Stimulated activated CD4-positive, alpha-beta T cell treated with anti-CD3 and anti-CD28 coated beads, TNF-alpha, amount 100 ng/mL, for 24 hours (primary cell): Measurements from ENCODE around the gene ANO2.

Experiments used
- DNase-seq, 3 experiments: peaks; one replicate each; pipeline ENCODE4 v3.0.0-alpha.2; 2020; ENCODE audit warnings: low read depth in 3 of 3

Gene ANO2

DNA sequence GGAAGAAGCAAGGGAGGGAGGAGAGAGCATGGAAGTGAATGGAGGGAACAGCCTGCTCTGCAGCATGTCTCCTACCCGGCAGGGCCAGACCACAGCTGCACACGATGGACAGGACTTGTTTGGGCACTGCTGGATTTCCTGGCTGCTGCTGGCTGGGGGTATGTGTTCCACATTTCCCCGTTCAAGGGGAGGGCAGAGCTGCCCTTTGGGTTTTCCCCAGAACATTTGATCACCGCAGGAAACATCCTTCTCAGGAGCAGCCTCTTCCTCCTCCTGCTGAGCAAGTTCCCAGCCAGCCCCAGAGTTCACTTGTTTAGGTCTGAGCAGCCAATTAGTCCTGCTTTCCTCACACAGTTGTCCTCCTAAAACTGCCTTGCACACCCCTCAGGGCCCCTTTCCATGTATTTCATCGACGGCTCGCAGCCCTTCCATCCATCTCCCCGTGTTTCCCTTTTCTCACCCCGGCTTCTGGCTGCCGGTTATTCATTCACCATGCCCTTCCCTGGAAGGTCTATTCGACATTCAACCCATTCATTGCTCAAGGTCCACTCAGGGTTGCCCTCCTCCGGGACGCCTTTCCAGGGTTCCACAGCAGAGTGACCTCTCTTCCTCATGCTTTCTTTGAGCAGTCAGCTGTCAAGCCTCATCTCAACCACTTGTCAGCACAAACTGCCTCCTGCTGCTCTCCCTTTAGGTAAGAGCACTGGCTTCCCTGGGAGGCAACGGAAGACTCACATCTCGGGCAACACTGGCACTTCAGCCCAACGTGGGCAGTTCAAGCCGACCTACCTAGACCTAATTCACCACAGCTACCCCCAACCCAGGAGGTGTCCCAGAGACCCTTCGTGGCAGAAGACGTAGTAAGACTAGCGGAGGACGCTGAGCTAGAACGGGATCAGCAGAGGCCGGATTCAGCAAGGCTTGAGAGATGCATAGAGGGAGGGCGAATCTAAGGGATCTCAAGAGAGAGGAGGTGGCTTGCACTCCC is 20.1 kb upstream of the ANO2 start:
- DNase-seq: no peak

DNA sequence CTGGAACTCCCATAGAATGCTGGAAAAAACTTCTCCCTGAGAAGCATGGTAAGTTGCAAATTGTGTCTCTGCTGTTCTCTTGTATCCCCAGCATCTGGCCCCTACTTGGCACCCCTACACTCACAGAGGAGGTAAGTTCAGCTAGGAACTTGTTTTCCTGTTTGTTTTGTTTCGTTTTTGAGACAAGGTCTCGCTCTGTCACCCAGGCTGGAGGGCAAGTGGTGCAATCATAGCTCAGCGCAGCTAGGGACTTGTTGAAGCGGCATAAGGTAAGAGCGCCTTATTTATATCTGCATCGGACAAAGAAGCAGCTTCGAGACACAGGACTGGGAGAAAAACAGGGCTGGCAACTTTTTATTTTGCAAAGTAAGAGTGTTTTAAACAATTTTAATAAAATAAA is 18.5 kb upstream of the ANO2 start:
- DNase-seq: no peak

DNA sequence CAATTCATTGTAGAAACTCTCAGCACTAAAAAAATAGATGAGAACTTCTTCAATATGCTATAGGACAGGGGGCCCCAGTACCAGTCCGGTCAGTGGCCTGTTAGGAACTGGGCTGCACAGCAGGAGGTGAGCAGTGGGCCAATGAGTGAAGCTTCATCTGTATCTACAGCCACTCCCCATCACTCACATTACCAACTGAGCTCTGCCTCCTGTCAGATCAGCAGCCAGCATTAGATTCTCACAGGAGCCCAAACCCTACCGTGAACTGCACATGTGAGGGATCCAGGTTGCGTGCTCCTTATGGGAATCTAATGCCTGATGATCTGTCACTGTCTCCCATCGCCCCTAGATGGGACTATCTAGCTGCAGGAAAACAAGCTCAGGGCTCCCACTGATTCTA is 15.7 kb upstream of the ANO2 start:
- DNase-seq: no peak

DNA sequence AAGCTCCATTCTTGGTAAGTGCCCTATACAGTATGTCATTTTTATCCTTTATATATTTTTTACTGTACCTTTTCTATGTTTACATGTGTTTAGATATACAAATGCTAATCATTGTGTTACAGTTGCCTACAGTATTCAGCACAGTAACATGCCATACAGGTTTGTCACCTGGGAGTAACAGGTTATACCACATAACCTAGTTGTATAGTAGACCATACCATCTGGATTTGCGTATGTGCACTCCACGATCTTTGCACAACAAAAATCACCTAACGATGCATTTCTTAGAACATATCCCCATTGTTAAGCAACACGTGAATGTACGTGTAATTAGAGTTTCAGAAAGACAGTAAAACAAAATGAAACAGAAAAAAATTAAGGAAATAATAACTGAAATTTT is 11.9 kb upstream of the ANO2 start:
- DNase-seq: no peak

DNA sequence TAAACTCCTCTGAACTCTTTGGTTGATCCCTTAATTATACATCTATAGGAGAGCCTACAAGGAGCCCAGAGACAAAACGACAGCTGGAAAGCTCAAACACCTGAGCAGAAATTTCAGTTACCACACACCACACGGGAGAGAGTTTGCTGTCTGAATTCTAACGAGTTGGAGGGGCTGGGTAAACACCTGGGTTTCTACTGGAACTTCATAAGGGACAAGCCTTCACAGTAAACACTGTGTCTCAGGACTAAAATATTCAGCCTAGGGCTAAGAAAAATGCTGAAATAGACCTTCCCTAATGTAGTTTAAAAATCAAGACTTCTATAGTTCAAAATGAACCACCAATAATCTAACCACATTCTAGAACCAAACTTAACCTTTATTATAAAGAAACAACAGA is 9.6 kb upstream of the ANO2 start:
- DNase-seq: no peak

DNA sequence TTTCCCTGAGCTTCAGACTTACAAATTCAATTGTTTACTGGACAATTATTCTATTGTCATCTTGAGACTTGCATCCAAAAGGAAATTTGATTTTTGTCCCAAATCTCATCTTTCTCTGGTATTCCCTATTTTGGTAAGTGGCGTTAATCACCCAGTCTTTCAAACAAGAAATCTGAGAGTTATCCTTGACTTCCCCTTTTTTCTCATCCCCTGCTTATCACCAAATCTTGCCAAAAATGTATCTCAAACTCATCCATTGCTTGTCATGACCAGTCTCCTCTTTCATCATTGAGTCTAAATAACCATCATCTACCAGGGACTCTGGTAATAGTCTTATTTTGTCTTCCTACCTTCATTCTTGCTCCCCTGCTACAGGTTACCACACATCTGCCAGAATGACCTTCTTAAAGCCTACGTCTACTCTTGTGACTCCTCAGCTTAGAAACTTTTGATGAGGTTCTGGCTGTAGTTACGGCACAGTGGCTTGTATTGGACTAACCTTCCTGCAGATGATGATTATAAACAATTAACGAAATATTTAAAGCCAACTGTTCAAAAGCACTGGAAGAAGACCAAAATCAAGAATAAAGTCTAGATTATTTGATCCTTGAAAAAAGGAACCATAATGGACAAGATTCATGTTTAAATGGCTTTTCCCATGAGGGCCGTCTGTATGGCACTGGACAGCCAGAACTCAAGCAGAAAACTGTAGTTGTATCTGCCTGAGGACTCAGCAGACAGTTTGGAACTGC is 9.0 kb upstream of the ANO2 start:
- no peak for DNase-seq

DNA sequence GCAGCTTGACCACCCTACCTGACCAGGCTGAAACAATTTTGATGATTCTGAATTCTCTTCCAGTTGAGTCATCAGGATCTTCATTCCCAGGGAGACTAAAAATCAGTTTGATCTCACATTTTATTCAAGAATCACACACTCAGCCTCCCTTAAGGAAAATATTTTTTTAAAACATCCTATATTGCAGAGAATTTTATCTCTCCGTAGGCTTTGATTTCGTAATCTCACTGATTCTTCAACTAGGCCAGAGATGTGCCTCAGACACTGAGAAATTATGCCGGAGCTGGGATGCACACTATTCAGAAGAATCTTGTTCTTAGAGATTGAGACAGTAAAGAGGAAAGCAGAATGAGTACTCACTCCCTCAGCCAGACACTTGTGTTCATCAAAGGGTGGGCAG is 7.0 kb upstream of the ANO2 start:
- DNase-seq: no peak

DNA sequence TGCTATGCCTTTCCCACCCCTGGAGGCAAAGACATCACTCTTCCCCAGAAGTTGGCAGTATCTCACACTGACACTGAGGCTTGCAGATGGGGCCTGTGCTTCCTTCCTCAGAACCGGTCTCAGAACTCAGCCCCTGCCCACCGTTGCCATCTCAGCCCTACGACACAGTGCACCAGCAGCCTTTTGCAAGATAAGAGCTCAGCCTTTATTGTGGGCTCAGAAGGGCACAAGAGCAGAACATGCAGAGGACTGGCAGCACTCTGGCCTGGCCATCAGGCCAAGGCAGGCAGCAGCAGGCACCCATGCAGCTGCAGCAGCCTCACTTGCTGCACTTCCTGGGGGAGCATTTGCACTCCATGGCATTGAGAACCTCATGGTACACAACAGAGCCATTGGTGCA is 3.6 kb upstream of the ANO2 start:
- DNase-seq: no peak

DNA sequence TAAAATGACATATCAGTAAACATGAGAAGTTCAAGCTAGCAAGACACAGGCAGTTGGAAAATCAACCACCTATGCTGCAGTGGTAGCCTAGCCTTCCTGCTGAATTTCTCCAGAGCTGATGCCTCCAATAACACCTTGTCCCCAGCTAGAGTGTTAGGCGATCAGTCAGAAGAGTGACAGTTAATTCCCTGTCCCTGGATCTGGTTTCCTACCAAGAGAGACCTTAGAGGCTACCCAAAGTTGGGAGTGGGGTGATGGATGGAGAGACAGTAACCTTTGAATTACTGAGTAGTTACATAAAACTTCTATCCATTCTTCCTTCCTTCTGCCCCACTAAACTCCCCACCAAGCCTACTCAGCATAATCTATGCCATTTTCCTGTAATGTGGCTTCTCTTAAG is 1.9 kb upstream of the ANO2 start:
- DNase-seq: no peak

DNA sequence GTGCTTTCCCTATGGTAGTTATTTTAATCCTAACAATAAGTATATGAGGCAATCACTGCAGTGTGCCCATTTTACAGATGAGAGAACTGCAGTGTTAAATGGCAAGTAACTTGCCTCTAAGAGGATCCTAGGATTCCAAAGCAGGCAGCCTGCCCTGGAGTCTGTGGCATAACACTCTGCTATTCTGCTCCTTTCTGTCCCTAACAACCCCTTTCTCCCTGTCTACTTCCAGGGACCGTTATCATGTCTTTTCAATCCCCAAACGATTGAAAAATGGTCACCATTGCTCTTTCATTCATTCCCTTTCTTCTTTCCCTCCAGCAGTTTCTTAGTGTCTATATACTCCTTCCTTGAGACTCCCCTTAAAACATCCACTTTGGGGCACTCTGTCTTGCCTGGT is 1.3 kb upstream of the ANO2 start:
- no peak for DNase-seq

DNA sequence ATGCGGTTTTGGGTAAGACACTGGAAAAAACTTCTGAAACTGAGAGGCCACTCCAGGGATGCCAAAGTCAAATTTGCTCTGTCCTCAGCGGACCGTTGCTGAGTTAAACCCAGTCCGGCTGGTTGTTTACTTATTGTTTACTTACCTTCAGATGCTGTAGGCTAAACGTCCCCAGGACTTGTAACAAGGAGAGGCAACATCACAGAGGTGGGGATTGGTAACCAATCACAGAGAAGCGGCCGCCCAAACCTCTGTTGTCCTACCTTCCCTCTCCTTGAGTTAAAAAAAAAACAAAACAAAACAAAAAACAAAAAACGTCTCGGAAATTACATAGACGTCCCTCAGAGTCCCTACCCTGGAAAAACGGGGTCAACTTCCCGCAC is 380 bp downstream of the ANO2 start:
- DNase-seq: no peak

DNA sequence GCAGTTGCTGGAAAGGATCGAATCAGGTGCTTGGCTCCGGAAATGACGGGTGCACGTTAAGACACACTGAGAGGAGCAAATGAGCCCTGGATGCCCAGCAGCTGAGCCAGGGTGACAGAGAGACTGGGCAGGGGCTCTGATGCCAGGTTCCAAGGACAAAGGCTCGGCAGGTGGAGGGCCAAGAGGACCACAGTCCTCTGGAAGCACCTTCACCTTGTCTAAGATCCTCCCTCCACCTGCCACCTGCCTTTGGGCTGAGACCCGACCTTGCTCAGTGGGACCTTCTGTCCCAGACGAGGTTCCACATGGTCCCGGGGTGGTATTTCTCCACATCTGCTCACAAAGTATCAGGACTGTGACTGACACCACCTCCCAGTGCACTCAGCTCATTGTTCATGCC is 1.0 kb downstream of the ANO2 start:
- no peak for DNase-seq

DNA sequence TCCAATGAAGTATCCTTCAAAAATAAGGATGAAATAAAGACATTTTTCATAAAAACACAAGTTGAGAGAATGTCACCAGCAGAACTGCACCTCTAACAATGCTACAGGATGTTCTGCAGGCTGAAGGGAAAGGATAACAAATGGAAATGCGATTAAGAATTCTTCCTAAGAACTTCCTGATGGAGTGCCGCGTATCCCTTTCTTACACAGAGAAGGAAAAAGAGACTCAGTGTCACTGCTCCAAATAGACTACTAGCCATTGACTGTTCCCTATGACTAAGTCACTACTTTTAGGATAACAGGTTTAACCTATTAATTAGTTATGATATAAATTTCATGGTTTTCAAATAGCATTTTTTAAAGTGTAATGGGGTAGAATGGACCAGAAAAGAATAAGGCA is 3.2 kb downstream of the ANO2 start:
- no peak for DNase-seq

DNA sequence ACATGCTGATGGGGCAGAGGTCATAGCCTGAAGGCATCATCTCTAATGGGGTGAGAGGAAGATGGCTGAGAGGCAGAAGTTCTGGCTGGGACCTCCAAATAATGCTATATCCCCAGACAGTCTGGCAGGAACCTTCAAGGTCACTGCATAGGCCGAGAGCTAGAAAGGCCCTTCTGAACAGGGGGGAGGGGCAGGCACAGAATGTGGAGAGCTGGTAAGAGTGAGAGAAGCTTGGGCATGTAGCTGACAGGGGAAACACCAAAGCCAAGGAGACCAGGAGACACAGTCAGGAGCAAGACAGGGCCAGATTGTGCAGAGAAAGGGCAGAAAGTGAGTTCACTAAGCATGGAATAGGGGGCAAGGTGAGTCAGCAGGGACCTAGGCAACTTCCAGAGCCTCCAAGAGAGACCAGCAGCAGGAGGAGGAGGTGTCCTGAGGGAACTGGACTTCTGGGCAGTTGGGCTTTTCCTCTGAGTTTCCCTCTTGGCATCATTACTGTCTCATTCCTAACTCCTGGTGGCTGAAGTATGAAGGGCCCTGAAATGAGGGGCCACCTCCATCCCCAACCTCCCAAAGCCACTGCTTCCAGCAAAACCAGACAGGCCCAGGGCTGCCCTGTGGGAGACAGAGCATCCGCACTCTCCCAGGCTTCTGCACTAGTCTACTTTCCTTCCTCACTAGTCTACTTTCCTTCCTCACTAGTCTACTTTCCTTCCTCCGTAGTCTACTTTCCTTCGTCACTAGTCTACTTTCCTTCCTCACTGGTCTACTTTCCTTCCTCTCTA is 17.1 kb downstream of the ANO2 start:
- DNase-seq: no peak

DNA sequence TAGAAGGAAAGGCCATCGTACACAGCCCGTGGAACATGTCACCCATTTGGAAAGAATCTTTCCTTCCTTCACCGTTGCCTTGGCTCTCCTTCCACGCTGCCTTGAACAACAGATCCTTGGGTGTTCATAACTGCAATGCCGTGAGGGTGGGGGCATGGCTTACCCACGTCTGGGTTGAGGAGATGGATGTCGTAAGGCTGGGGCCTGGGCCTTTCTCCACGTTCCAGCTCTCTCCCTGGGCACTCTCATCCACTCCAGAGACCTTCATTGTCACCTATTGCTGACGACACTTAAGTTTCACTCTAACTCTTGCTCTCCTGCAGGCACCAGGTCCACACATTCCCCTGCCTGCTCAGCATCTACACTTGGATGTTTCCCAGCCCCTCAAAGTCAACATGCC is 19.4 kb downstream of the ANO2 start:
- no peak for DNase-seq

DNA sequence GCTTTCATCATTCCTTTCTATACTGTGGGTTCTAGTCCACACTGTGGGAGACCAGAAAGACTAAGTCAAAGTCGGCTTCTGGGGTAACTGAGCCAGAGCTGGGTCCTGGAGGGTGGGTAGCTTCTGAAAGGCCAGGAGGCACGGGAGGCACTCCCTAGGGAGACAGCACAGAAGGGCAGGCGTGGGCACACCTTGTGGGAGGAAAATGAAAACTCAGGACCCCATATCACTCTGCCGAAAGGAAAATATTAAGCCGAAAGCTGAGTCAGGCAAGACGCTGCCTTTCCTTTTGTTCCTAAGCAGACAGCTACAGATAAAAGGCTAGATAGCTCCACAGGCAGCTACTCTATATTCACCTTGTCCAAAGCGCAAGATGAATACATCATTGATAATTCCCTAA is 20.7 kb downstream of the ANO2 start:
- no peak for DNase-seq

DNA sequence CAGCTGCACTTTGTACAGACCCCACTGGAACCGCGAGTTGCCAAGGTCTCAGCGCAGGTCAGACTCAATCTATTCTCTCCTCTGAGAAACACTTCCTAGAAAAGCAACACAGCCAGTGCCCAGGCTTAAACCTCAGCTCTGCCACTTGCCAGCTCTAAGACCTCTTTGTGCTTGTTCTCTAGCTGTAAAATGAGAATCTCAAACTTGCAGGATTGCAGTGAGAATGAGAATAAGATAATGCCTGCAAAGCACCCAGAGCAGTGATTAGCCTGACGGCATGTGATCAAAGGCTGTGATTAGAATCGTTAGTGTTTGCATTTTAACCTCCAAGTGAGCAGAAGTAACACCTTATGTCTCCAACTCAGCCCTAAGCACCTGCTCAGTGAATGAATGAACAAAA is 21.3 kb downstream of the ANO2 start:
- DNase-seq: no peak

DNA sequence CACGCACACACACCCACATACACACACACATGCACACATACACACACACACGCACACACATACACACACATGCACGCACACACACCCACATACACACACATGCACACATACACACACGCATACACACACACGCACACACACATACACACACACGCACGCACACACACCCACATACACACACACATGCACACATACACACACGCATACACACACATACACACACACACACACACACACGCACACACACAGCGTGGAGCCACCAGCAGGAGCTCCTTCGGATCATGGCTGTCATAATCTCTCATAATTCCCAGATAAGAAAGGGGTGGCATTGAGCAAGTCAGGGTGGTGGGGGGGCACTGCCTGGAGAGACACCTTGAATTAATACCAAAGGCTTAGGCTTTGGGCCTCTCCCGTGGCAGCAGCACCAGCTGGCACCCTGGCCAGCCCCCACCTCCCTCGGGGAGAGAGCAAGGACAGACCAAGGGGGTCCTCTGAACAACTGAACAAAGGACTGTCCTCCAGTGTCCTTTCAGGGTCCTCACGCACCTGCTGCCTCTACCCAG is 21.9 kb downstream of the ANO2 start:
- no peak for DNase-seq

DNA sequence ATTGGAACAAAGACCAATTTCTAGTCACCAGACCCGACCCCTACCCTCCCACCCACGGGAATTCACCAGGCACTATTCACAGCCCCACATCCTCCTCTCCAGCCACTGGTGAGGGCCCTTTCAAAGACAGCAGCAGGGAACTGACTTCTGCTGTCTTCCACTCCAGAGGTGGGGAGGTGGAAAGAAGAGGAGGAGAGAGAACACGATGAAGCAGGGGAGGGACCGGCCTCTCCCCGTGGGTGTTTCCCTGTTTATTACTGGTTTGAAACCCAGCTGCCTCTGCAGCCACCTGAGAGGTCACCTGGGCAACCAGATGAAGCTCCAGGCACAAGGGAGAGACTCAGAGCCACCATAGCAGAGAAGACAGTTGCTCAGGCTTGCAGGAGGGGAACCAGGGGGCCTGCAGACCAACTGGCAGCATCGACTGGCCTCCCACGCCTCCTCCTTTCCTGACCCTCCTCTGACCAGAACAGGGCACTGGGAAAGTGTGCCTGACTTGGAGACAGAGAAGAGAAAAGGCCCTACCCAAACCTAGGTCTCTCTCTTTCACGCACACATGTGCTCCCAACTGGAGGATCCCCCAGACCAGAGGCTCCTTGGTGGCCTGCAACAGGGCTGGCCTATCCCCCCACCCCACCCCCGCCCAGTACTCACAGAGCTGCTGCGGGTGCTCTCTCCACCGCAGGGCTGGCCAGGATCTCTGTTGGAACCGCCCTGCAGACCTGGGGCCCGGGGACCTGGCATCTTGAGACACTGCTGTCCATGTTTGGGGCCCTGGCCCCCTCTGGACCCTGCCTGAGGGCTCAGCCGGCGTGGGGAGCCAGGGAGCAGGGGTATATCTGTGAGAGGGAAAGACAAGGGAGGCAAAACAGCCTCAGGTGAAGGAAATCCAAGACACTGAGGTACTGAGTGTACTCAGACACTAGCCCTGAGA is 22.8 kb downstream of the ANO2 start:
- DNase-seq: no peak

DNA sequence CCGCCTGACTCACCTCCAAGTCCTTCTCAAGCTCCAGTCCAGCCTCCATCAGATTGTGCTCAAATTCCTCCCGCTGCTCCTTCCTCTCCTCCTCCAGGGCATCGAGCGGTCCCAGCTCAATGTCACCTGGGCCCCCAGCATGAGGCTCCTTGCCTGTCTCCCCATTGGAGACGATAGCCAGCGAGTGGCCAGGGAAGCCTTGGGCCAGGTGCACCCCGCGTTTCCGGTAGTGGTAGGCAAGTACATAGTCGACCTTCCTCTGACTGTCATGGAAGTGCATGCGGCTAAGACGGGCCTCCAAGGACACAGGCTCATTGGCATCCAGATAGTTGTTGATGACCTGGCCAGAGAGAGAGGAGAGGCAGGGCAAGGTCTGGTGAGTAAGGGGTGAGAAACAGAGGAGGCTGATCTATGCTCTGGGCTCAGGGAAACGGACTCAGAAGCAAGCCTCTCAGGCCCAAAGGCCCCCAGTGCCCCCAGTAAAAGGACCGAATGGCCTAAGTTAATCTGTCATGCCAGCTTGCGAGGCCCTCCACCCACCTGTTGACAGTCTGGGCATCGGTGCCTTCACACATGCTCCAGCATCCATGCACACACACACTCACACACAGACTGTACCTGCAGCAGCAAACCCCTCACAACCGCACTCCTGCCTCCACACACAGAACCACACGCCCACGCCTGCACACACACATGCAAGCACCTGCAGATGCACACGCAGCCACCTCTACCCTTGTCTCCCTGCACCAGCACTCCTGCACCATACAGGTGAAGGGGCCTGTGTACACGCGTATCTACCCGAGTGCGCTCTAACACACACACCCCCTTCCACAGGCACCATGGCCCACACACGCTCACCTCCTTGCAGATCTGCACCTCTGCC is 23.8 kb downstream of the ANO2 start:
- DNase-seq: no peak
